BLaER1 treated with 17β-estradiol and CSF1 and Interleukin-3, amounts not matched to agents 10 nM and 100 nM (cell line): ENCODE results near the gene TLN1.
A peak's percentile ranks its signal among the peaks of the same experiment; 100 is the strongest.

Source experiments
- H3K27ac ChIP-seq, 11 experiments: shearing (Covaris generic); formaldehyde crosslinking; 2 replicates each; pipeline ENCODE4 v1.8.1; 2022
- H3K27me3 ChIP-seq, 11 experiments: shearing (Covaris generic); formaldehyde crosslinking; 2 replicates each; pipeline ENCODE4 v1.8.1; 2022
- H3K36me3 ChIP-seq, 11 experiments: shearing (Covaris generic); formaldehyde crosslinking; 2 replicates each; pipeline ENCODE4 v1.8.1; 2022
- H3K4me1 ChIP-seq, 10 experiments: shearing (Covaris generic); formaldehyde crosslinking; 2 replicates each; pipeline ENCODE4 v1.8.1; 2022
- H3K4me2 ChIP-seq, 11 experiments: shearing (Covaris generic); formaldehyde crosslinking; 2 replicates each; pipeline ENCODE4 v1.8.1; 2022
- H3K4me3 ChIP-seq, 10 experiments: shearing (Covaris generic); formaldehyde crosslinking; 2 replicates each; pipeline ENCODE4 v1.8.1; 2022
- H3K9ac ChIP-seq, 11 experiments: shearing (Covaris generic); formaldehyde crosslinking; 2 replicates each; pipeline ENCODE4 v1.8.1; 2022
- H3K9me3 ChIP-seq, 11 experiments: shearing (Covaris generic); formaldehyde crosslinking; replicated peaks in 1 of 11; 2 replicates each; pipeline ENCODE4 v1.8.1; 2022
- H4K20me1 ChIP-seq, 11 experiments: shearing (Covaris generic); formaldehyde crosslinking; 2 replicates each; pipeline ENCODE4 v1.8.1; 2022
- Cebpa-rat ChIP-seq, 11 experiments: shearing (Covaris generic); IDR thresholded peaks; 2 replicates each; pipeline ENCODE4 v1.8.1; 2022

The TLN1 gene

DNA sequence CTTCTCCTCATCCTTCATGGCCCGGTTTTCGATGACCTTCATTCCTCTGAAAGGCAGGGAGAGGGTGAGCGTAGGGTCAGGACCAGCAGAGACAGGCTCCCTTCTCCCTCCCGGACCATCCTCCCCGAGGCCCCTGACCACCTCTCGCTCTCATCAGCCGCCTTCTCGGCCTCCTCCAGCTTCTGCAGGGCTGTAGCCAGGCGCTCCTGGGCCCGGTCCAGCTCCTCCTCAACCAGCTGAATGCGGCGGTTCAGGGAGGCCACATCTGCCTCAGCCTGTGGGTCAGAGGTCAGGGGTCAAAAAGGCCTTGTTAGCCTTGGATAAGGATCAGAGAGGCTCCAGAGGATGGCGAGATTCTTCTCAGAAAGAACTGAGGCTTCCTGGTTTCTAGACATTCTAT is 46.5 kb downstream of the TLN1 start:
- no peaks in the 10 kb centered on the region; a peak in 3 of 22 replicates for H4K20me1 ChIP-seq
- no peaks in the 10 kb centered on the region for H3K9me3 ChIP-seq
- H3K27ac ChIP-seq, result no peak overlapping the region
- H3K9ac ChIP-seq, result peak overlapping the region in 1 of 11 experiments; percentile 5; a peak in 1 of 22 replicates
- H3K36me3 ChIP-seq, result peaks cover 21 to 43% (median 30%) of the 10 kb centered on the region in 11 experiments; a peak in 20 of 22 replicates
- no peak overlapping the region for H3K4me3 ChIP-seq
- no peak for TF ChIP-seq Cebpa-rat (IDR thresholded peaks at IDR 0.05)
- no peaks in the 10 kb centered on the region for H3K27me3 ChIP-seq
- H3K4me1 ChIP-seq, result peaks cover 36 to 50% (median 40%) of the 10 kb centered on the region in 10 experiments
- no peak overlapping the region for H3K4me2 ChIP-seq

DNA sequence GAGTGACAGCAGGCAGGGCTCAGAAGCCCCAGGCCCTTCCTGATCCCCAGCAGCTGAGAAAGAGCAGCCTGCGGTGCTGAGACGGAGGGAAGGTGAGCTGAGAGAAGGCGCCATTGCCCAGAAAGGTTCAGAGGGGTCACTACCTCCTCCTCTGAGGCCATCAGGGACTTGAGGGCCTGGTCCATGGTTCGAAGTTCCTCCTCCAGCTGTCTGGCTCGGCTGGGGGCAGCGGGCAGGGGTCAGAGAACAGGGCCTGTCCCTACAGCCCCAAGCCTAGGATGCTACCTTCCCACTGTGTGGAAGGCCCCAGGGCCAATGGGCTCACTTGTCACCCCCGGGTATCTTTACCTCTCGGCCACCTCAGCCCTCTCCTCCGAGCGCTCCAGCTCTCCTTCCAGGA is 47.1 kb downstream of the TLN1 start:
- no peak overlapping the region for H3K4me3 ChIP-seq
- peak overlapping the region in 1 of 11 experiments; percentile 9; a peak in 1 of 22 replicates for H3K9ac ChIP-seq
- peaks cover 21 to 43% (median 30%) of the 10 kb centered on the region in 11 experiments; a peak in 20 of 22 replicates for H3K36me3 ChIP-seq
- no peaks in the 10 kb centered on the region for H3K9me3 ChIP-seq
- peaks cover 35 to 48% (median 38%) of the 10 kb centered on the region in 10 experiments for H3K4me1 ChIP-seq
- no peak overlapping the region for H3K4me2 ChIP-seq
- H3K27ac ChIP-seq, result no peak overlapping the region
- H3K27me3 ChIP-seq, result no peaks in the 10 kb centered on the region
- H4K20me1 ChIP-seq, result peaks cover 0 to 5% (median 0%) of the 10 kb centered on the region in 11 experiments; a peak in 3 of 22 replicates
- no peak for TF ChIP-seq Cebpa-rat (IDR thresholded peaks at IDR 0.05)

DNA sequence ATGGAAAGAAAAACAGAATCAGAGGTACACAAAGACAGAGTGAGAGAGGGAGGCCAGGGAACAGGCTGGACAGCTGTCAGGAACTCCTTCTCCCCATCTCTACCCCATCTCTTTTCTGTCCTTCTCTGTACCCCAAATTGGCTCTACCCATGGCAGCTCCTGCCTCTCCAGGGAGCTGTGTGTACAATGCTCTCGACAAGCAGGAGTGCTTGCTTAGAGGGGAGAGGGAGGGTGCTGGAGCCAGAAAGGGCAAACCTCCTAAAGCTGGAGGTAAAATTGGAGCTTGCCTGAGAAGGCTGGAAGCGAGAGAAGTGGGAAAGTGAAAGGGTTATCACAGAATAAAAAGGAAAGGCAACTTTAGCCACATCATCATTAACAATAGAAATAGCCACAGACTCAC is 48.7 kb downstream of the TLN1 start:
- Histone ChIP-seq H3K4me3 (no peak overlapping the region), H3K36me3 (peaks cover 21 to 43% (median 30%) of the 10 kb centered on the region in 11 experiments; a peak in 20 of 22 replicates), H3K27ac (no peak overlapping the region), H3K9me3 (no peaks in the 10 kb centered on the region), H3K4me1 (peaks cover 19 to 32% (median 22%) of the 10 kb centered on the region in 10 experiments), H3K9ac (no peak overlapping the region), H4K20me1 (peaks cover 0 to 5% (median 0%) of the 10 kb centered on the region in 11 experiments; a peak in 3 of 22 replicates), H3K27me3 (no peaks in the 10 kb centered on the region), H3K4me2 (no peak overlapping the region)
- TF ChIP-seq Cebpa-rat (IDR thresholded peaks at IDR 0.05), result no peak

DNA sequence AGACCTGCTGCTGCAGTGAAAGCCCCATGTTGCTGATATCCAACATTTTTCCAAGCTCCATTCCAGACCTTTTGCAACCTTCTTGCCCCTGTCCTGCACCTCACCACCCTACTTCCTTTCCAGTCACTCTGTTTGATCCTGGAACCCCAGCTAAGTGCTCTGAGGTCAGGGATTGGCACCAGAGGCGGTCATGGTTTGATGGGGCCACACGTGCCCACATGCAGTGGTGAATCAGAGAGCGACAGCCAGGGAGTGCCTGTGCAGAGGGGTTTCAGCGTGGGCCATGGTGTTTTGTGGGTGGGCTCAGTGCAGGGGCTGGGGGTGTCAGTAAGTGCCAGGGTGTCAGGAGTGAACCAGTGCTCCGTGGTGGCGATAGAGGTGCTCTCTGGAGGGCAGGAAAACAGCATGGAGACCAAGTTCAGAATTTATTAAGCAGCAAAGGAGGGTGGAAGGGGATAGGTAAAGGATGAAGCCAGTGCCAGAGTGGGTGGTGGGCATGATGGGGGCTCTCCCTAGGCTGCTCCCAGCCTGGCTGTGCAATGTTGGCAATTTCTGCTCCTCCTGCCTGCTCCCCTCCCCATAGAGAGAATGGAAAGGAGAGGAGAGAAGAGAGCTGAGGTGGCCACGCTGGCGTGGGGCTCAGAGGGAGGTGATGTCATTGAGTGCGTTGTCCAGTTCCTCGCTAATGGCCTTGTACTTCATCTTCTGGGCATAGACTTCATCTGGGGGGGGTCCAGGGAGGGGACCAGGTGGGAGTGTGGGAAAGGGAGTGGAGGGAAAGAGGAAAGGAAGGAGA is 49.3 kb downstream of the TLN1 start:
- Histone ChIP-seq H4K20me1 (peaks cover 0 to 5% (median 0%) of the 10 kb centered on the region in 11 experiments; a peak in 3 of 22 replicates), H3K4me1 (peaks cover 13 to 26% (median 16%) of the 10 kb centered on the region in 10 experiments), H3K4me3 (no peak overlapping the region), H3K9me3 (no peaks in the 10 kb centered on the region), H3K27ac (no peak overlapping the region), H3K27me3 (no peaks in the 10 kb centered on the region), H3K9ac (no peak overlapping the region), H3K36me3 (peaks cover 21 to 43% (median 30%) of the 10 kb centered on the region in 11 experiments; a peak in 20 of 22 replicates), H3K4me2 (no peak overlapping the region)
- TF ChIP-seq Cebpa-rat (IDR thresholded peaks at IDR 0.05), result no peak

DNA sequence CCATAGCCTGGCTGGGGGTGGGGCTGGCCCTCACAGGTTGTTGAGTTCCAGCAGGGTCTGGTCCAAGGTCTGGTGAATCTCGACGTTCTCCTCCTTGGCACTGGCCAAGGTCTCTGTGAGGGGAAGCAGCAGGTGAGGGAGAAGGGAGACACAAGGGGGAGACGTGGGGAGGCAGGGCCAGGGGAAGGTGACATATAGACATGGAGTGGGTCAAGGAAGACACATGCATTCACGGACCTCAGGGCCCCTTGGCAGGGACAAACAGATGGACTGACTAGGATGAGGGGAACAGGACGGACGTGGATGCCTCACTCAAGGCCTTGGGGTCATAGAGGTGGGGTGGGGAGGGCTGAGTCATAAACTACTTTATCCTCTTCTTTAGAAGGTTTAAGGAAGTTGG is 49.9 kb downstream of the TLN1 start:
- no peak for TF ChIP-seq Cebpa-rat (IDR thresholded peaks at IDR 0.05)
- no peak overlapping the region for H3K4me2 ChIP-seq
- no peak overlapping the region for H3K9ac ChIP-seq
- H4K20me1 ChIP-seq, result peaks cover 0 to 5% (median 0%) of the 10 kb centered on the region in 11 experiments; a peak in 3 of 22 replicates
- no peak overlapping the region for H3K4me3 ChIP-seq
- H3K36me3 ChIP-seq, result peaks cover 21 to 43% (median 30%) of the 10 kb centered on the region in 11 experiments; a peak in 20 of 22 replicates
- H3K27me3 ChIP-seq, result peaks cover 0 to 1% (median 0%) of the 10 kb centered on the region in 11 experiments; a peak in 1 of 22 replicates
- H3K27ac ChIP-seq, result no peak overlapping the region
- H3K4me1 ChIP-seq, result peaks cover 6 to 20% (median 10%) of the 10 kb centered on the region in 10 experiments; a peak in 18 of 20 replicates
- no peaks in the 10 kb centered on the region for H3K9me3 ChIP-seq

DNA sequence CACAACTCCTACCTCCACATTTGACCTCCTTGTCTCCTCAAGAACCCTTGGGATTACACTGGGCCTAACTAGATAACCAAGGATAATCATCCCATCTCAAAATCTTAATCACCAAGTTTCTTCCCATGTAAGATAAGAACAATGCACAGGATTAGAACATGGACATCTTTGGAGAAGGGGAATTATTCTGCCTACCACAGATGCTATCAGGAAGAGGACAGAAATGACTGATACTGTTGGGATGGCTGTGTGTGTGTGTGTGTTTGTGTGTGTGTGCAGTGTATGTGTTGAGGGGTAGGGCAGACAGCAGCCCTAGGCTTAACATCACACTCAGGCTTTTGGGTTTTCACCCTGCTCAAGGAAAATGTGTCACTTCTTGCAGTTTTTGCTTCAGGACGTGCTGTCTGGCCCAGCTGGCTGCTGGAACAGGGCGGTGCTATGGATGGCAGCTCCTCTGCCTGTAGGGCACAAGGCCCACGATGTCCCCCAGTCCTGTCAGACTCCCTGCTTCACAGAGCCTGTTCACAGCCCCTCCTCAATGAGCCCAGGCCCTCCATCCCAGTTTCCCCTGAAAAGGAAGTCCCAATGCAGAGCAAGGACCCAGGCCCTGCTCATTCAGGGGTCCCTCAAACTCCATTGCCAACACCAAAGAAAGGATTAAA is 50.5 kb downstream of the TLN1 start:
- TF ChIP-seq Cebpa-rat (IDR thresholded peaks at IDR 0.05), result no peak
- Histone ChIP-seq H3K9ac (no peak overlapping the region), H3K27ac (no peak overlapping the region), H3K9me3 (no peaks in the 10 kb centered on the region), H4K20me1 (peaks cover 0 to 5% (median 0%) of the 10 kb centered on the region in 11 experiments; a peak in 3 of 22 replicates), H3K36me3 (peaks cover 21 to 43% (median 30%) of the 10 kb centered on the region in 11 experiments; a peak in 20 of 22 replicates), H3K27me3 (peaks cover under 1 to 7% (median 5%) of the 10 kb centered on the region in 11 experiments; a peak in 21 of 22 replicates), H3K4me1 (peaks cover under 1 to 20% (median 7%) of the 10 kb centered on the region in 10 experiments; a peak in 11 of 20 replicates), H3K4me3 (no peak overlapping the region), H3K4me2 (peak overlapping the region in 1 of 11 experiments; percentile 57; a peak in 1 of 22 replicates)

DNA sequence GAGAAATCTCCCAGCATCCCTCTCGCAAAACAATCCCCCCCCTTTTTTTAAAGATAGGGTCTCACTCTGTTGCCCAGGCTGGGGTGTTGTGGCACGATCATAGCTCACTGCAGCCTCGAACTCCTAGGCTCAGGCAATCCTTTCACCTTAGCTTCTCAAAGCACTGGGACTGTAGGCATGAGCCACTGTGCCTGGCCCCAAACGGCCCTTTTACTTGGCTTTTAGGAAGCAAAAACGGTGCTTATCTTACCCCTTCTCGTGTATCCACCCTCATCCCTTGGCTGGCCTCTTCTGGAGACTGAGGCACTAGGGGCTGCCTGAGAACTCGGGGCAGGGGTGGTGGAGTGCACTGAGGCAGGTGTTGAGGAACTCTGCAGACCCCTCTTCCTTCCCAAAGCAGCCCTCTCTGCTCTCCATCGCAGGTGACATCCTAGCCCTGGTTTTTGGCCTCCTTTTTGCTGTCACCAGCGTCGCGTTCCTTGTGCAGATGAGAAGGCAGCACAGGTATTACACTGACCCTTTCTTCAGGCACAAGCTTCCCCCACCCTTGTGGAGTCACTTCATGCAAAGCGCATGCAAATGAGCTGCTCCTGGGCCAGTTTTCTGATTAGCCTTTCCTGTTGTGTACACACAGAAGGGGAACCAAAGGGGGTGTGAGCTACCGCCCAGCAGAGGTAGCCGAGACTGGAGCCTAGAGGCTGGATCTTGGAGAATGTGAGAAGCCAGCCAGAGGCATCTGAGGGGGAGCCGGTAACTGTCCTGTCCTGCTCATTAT is 51.5 kb downstream of the TLN1 start:
- peaks cover 10 to 17% (median 14%) of the 10 kb centered on the region in 11 experiments for H3K27me3 ChIP-seq
- no peaks in the 10 kb centered on the region for H3K9me3 ChIP-seq
- TF ChIP-seq Cebpa-rat (IDR thresholded peaks at IDR 0.05), result no peak
- H3K27ac ChIP-seq, result no peak overlapping the region
- peak overlapping the region in 4 of 11 experiments; percentile 6 to 57 (median 22); a peak in 5 of 22 replicates for H3K4me2 ChIP-seq
- H3K36me3 ChIP-seq, result peaks cover 18 to 35% (median 28%) of the 10 kb centered on the region in 11 experiments; a peak in 20 of 22 replicates
- H3K4me3 ChIP-seq, result no peak overlapping the region
- H3K4me1 ChIP-seq, result peaks cover 4 to 27% (median 13%) of the 10 kb centered on the region in 10 experiments; a peak in 15 of 20 replicates
- H4K20me1 ChIP-seq, result peaks cover 0 to 5% (median 0%) of the 10 kb centered on the region in 11 experiments; a peak in 3 of 22 replicates
- H3K9ac ChIP-seq, result no peak overlapping the region

DNA sequence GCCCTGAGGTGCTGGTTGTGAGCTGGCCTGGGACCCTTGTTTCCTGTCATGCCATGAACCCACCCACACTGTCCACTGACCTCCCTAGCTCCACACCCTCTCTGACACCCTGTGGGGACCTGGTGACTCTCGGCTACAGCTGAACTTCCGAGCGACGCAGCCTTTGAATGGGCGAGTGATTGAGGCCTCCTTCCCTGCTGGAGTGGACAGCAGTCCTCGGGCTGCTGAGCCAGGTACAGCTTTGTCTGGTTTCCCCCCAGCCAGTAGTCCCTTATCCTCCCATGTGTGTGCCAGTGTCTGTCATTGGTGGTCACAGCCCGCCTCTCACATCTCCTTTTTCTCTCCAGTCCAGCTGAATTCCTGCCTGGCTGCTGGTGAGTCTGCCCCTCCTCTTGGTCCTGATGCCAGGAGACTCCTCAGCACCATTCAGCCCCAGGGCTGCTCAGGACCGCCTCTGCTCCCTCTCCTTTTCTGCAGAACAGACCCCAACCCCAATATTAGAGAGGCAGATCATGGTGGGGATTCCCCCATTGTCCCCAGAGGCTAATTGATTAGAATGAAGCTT is 52.1 kb downstream of the TLN1 start:
- peaks cover 12 to 29% (median 21%) of the 10 kb centered on the region in 11 experiments; a peak in 19 of 22 replicates for H3K36me3 ChIP-seq
- no peak overlapping the region for H3K9ac ChIP-seq
- no peak overlapping the region for H3K27ac ChIP-seq

More for the DNA sequence above, 52.1 kb downstream of the TLN1 start:
- Histone ChIP-seq H3K4me3 (no peak overlapping the region), H3K27me3 (peaks cover 17 to 23% (median 21%) of the 10 kb centered on the region in 11 experiments), H4K20me1 (peaks cover 0 to 5% (median 0%) of the 10 kb centered on the region in 11 experiments; a peak in 3 of 22 replicates), H3K4me2 (no peak overlapping the region; a peak in 2 of 22 replicates), H3K4me1 (peaks cover 4 to 27% (median 13%) of the 10 kb centered on the region in 10 experiments; a peak in 15 of 20 replicates), H3K9me3 (no peaks in the 10 kb centered on the region)
- TF ChIP-seq Cebpa-rat (IDR thresholded peaks at IDR 0.05), result no peak
